Myometrial cell (primary cell): ENCODE data around the gene CUL4B. TPM values are rescaled to one million over a fixed set of nuclear protein-coding genes. Genes with fewer than 3 reads are reported as not detected.

Source experiments
- total RNA-seq: library from RNA; depleted of rRNA; stranded (reverse); fragments of >200 nt; gene quantifications from 2 replicates; pipeline ENCODE4 v1.2.3, GENCODE V29; 2015

CUL4B gene
- total RNA-seq = 76.4 and 80.4 TPM in 2 replicates

GRCh38 chrX:120560842-120561633 is at the start of gene CUL4B:
Gene CUL4B, minus strand, starts transcription at chrX:120560962. Its CDS starts 324 bp downstream, at chrX:120560638.

GRCh38 chrX:120603707-120604360 is 43.1 kb upstream of the CUL4B start, which contains the start of gene MCTS1:
Gene MCTS1, plus strand, starts transcription at chrX:120604101. Its CDS starts 136 bp downstream, at chrX:120604237.

Other genes with a start within 250 kb of the CUL4B start
- gene TMEM255A, start 249.5 kb downstream of the CUL4B start, total RNA-seq = not detected in 2 replicates
- gene ATP1B4, start 198.9 kb downstream of the CUL4B start, total RNA-seq = not detected in 2 replicates
- gene LAMP2, start 91.7 kb downstream of the CUL4B start, total RNA-seq = 170 and 174 TPM in 2 replicates
- gene MCTS1, start 43.1 kb upstream of the CUL4B start, total RNA-seq = 60.3 and 67.9 TPM in 2 replicates
- 33.7 and 36.5 TPM in 2 replicates for gene C1GALT1C1, start 69.1 kb upstream of the CUL4B start, total RNA-seq